A673 (cell line): ENCODE data around the gene AFF2. TPM values are rescaled to one million over a fixed set of nuclear protein-coding genes. Genes with fewer than 3 reads are reported as not detected.

ENCODE experiments used
- BruUV-seq: library from RNA; stranded (reverse); fragments of 400-500 nt; replicated peaks from 2 replicates; lab custom pipeline; 2021; lab: Mats Ljungman, UMichigan
- CTCF ChIA-PET: fragments of 300-600 bp; sonication (Branson Sonifier 250); formaldehyde crosslinking; loops from one replicate; lab custom pipeline; 2022; ENCODE audit warnings: antibody characterized with exemption; lab: Charles Lee
- POLR2A ChIA-PET: fragments of 300-600 bp; sonication (Branson Sonifier 250); formaldehyde crosslinking; loops from one replicate; lab custom pipeline; 2022; ENCODE audit warnings: antibody characterized with exemption; ENCODE audit not compliant: low non-redundant PET; lab: Charles Lee
- DNase-seq: peaks from one replicate; pipeline ENCODE4 v3.0.0-alpha.2; 2015; ENCODE audit warnings: low spot score
- H3K27ac ChIP-seq: fragments of 200-600 bp; sonication (generic); 2 replicates; pipeline ENCODE4 v1.5.1; 2016; ENCODE audit warnings: mixed run types, low read depth, mild to moderate bottlenecking, mixed read lengths, antibody characterized with exemption, low read length; ENCODE audit not compliant: poor library complexity, severe bottlenecking
- H3K27me3 ChIP-seq: fragments of 200-600 bp; sonication (generic); replicated peaks from 2 replicates; pipeline ENCODE4 v1.6.1; 2017; ENCODE audit warnings: mixed run types, low read depth, mild to moderate bottlenecking, mixed read lengths, antibody characterized with exemption, low read length; ENCODE audit not compliant: insufficient read depth, poor library complexity
- H3K36me3 ChIP-seq: fragments of 200-600 bp; sonication (generic); 2 replicates; pipeline ENCODE4 v1.6.1; 2016; ENCODE audit warnings: mixed run types, mild to moderate bottlenecking, mixed read lengths, antibody characterized with exemption, low read length; ENCODE audit not compliant: insufficient read depth, poor library complexity, severe bottlenecking
- H3K4me1 ChIP-seq: fragments of 200-600 bp; sonication (generic); 2 replicates; pipeline ENCODE4 v1.6.1; 2017; ENCODE audit warnings: mixed run types, mild to moderate bottlenecking, mixed read lengths, antibody characterized with exemption, low read length; ENCODE audit not compliant: insufficient read depth, poor library complexity, severe bottlenecking
- H3K4me3 ChIP-seq: fragments of 200-600 bp; sonication (generic); 2 replicates; pipeline ENCODE4 v1.5.1; 2016; ENCODE audit warnings: low read depth, mixed run types, mild to moderate bottlenecking, mixed read lengths, low read length; ENCODE audit not compliant: poor library complexity, severe bottlenecking
- H3K9me3 ChIP-seq: fragments of 200-600 bp; sonication (generic); 2 replicates; pipeline ENCODE4 v1.6.1; 2016; ENCODE audit warnings: mixed run types, low read depth, mild to moderate bottlenecking, mixed read lengths, antibody characterized with exemption, low read length; ENCODE audit not compliant: poor library complexity, severe bottlenecking
- CTCF ChIP-seq: fragments of 300-800, 200-600 bp; sonication (generic); conservative IDR thresholded peaks from 2 replicates; pipeline ENCODE4 v1.5.1; 2017; ENCODE audit warnings: low read depth, mild to moderate bottlenecking, antibody characterized with exemption, low read length, moderate library complexity, mixed read lengths
- EZH2 ChIP-seq: fragments of 200-600 bp; sonication (generic); IDR thresholded peaks from 2 replicates; pipeline ENCODE4 v1.6.1; 2017; ENCODE audit warnings: borderline replicate concordance, low read depth, mild to moderate bottlenecking, mixed read lengths, antibody characterized with exemption, low read length; ENCODE audit not compliant: poor library complexity, severe bottlenecking
- intact Hi-C: fragments of 100-400 bp; cut with micrococcal nuclease; formaldehyde crosslinking; loops from one replicate; pipeline ENCODE4 v1.10.0; 2022; ENCODE audit not compliant: unreplicated experiment
- total RNA-seq: library from RNA; stranded (reverse); gene quantifications from 2 replicates; pipeline ENCODE4 v1.2.3, GENCODE V29; 2021

AFF2 gene
- total RNA-seq, 1 experiment from 2014 or later: not detected

- Histone ChIP-seq H3K36me3 (no peaks in the 10 kb centered on the region), H3K9me3 (peaks cover 20% of the 10 kb centered on the region), H3K27me3 (no peaks in the 10 kb centered on the region), H3K4me1 (no peaks in the 10 kb centered on the region), H3K27ac (no peak overlapping the region), H3K4me3 (no peak overlapping the region)
- intact Hi-C loops: no loop called here
- TF ChIP-seq CTCF: no peak
- DNase-seq: no peak
- BruUV-seq: no TSS peak
- CTCF ChIA-PET: no interaction called here
- POLR2A ChIA-PET: no interaction called here
These were observed 522.1 kb downstream of the AFF2 start for GRCh38 chrX:149022485-149022884.

GRCh38 chrX:149032449-149032848 is 532.0 kb downstream of the AFF2 start:
- no peak for TF ChIP-seq CTCF
- TF ChIP-seq EZH2: no peak
- no peak overlapping the region for H3K27ac ChIP-seq
- ChIA-PET POLR2A (no interaction called here), CTCF (no interaction called here)
- BruUV-seq: no TSS peak
- no peak overlapping the region for H3K4me3 ChIP-seq
- no peaks in the 10 kb centered on the region for H3K27me3 ChIP-seq
- intact Hi-C loops: no loop called here
- no peak for DNase-seq
- no peaks in the 10 kb centered on the region for H3K4me1 ChIP-seq
- no peaks in the 10 kb centered on the region for H3K9me3 ChIP-seq
- H3K36me3 ChIP-seq: no peaks in the 10 kb centered on the region

- no peak overlapping the region for H3K4me3 ChIP-seq
- TF ChIP-seq CTCF (no peak), EZH2 (no peak)
- H3K27me3 ChIP-seq: no peaks in the 10 kb centered on the region
- H3K9me3 ChIP-seq: no peaks in the 10 kb centered on the region
- no peaks in the 10 kb centered on the region for H3K4me1 ChIP-seq
- no TSS peak for BruUV-seq
- DNase-seq: peak; percentile 2
- POLR2A ChIA-PET: no interaction called here
- no peaks in the 10 kb centered on the region for H3K36me3 ChIP-seq
- intact Hi-C loops: no loop called here
- CTCF ChIA-PET: interaction anchor here (1.1 kb wide), 1 partner anchor 251 kb away, joined by 3 read pairs; no protein-coding TSS in a partner anchor
- H3K27ac ChIP-seq: no peak overlapping the region
These were observed 535.7 kb downstream of the AFF2 start for GRCh38 chrX:149036086-149036485.
